PFSK-1 (cell line): ENCODE data around the gene ATP10A.

Experiments used
- FOXP2 ChIP-seq: optimal IDR thresholded peaks from 2 replicates; pipeline ENCODE3; 2011; ENCODE audit warnings: borderline replicate concordance, control low read depth, inconsistent platforms; ENCODE audit not compliant: insufficient read depth; ENCODE audit errors: extremely low read length, extremely low read depth
- POLR2AphosphoS5 ChIP-seq: IDR thresholded peaks from 2 replicates; pipeline ENCODE4 v1.6.1; 2012; ENCODE audit warnings: low read depth, mild to moderate bottlenecking, control low read depth, low read length, moderate library complexity
- SIN3A ChIP-seq: IDR thresholded peaks from 2 replicates; pipeline ENCODE4 v1.6.1; 2012; ENCODE audit warnings: mild to moderate bottlenecking, low read length, moderate library complexity, borderline replicate concordance; ENCODE audit not compliant: insufficient read depth
- TAF1 ChIP-seq: IDR thresholded peaks from 2 replicates; pipeline ENCODE4 v1.6.1; 2012; ENCODE audit warnings: low read length, control low read depth, borderline replicate concordance; ENCODE audit not compliant: insufficient read depth
- TF ChIP-seq, protein P1 (sequence below), 2 experiments: IDR thresholded peaks; 2 replicates each; pipeline versions ENCODE4 v1.6.1 to v1.8.0; 2011 to 2012; ENCODE audit warnings: low read depth in 2 of 2, low read length in 2 of 2, control low read depth in 1 of 2, inconsistent platforms in 1 of 2, mild to moderate bottlenecking in 1 of 2, moderate library complexity in 1 of 2; ENCODE audit not compliant: insufficient read depth in 1 of 2

DNA sequence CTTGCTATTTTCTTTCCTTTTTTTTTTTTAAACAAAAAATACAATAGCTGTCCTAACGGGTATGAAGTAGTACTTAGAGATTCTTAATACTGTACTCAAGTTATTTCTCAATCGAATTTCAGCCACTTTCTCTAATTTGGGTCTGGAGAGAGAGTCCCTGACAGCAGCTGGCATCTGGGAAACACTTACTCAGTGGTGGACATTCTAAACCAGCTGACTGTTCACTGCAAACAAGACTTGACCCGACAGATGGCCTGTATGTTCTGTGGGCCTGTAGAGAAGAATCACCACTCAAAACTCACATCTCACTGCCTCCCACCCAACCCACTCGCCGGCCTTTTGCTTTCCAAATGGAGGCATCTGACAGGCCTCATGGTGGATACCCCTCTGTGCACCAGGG is 199.6 kb downstream of the ATP10A start:
- TF ChIP-seq, protein P1, sequence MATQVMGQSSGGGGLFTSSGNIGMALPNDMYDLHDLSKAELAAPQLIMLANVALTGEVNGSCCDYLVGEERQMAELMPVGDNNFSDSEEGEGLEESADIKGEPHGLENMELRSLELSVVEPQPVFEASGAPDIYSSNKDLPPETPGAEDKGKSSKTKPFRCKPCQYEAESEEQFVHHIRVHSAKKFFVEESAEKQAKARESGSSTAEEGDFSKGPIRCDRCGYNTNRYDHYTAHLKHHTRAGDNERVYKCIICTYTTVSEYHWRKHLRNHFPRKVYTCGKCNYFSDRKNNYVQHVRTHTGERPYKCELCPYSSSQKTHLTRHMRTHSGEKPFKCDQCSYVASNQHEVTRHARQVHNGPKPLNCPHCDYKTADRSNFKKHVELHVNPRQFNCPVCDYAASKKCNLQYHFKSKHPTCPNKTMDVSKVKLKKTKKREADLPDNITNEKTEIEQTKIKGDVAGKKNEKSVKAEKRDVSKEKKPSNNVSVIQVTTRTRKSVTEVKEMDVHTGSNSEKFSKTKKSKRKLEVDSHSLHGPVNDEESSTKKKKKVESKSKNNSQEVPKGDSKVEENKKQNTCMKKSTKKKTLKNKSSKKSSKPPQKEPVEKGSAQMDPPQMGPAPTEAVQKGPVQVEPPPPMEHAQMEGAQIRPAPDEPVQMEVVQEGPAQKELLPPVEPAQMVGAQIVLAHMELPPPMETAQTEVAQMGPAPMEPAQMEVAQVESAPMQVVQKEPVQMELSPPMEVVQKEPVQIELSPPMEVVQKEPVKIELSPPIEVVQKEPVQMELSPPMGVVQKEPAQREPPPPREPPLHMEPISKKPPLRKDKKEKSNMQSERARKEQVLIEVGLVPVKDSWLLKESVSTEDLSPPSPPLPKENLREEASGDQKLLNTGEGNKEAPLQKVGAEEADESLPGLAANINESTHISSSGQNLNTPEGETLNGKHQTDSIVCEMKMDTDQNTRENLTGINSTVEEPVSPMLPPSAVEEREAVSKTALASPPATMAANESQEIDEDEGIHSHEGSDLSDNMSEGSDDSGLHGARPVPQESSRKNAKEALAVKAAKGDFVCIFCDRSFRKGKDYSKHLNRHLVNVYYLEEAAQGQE (IDR thresholded peaks at IDR 0.05; ENCODE audit: insufficient read depth in 1 of 2, low read depth in 2 of 2, low read length in 2 of 2), result no peak
- TF ChIP-seq SIN3A (no peak), POLR2AphosphoS5 (no peak), FOXP2 (no peak), TAF1 (no peak)
